Gastroesophageal sphincter (tissue), 3 donors: ENCODE results near the gene CAPN5.

ENCODE experiments used
- CTCF ChIP-seq, 4 experiments: fragments of 200-600 bp in 2 of 4; fragments of 450-650 bp in 2 of 4; sonication (generic) in 1 of 4; IDR thresholded peaks; one replicate each; pipeline ENCODE4 v1.5.1; 2017 to 2019; ENCODE audit warnings: antibody characterized with exemption in 4 of 4, mild to moderate bottlenecking in 2 of 4, moderate library complexity in 2 of 4
- EP300 ChIP-seq: sonication (generic); formaldehyde crosslinking; IDR thresholded peaks from one replicate; pipeline ENCODE4 v1.6.1; 2017; ENCODE audit warnings: antibody characterized with exemption, mild to moderate bottlenecking
- POLR2A ChIP-seq, 2 donors: fragments of 450-650 bp; IDR thresholded peaks; one replicate each; pipeline ENCODE4 v1.6.1; 2017; ENCODE audit warnings: antibody characterized with exemption in 2 of 2, mild to moderate bottlenecking in 2 of 2, moderate library complexity in 1 of 2

DNA sequence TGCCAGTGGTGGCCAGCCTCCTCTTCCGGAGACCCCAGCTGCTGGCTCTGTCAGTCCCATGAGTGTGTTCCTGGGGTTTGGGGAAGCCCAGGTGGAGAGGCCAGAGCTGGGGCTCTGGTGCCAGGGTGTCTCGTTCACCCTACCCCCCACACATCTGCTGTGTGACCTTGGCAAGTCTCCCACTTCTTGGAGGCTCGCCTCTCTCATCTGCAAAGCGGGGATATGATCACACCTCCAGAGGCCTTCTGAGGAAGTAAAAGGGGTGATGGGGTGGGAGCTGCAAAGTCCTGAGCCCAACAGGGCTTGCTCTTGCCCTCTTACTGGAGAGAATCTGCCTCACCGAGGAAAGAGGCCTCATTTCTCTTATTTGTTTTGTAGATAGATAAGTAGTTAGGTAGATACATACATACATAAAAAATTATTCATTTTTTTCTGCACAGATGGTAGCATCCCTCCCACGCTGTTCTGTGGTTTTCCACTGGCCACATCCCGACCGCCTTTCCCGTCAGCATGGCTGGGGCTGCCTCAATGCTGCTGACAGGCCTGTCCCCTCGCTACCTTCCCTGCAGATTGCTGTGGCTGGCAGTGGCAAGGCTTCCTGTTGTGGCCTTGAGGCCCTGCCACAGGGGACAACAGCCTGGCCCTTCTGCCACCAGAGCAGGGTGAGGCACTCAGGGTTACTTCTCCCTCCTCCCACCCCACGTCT, 85.2 kb downstream of the CAPN5 start:
- no peak for TF ChIP-seq CTCF (IDR thresholded peaks at IDR 0.05)
- no peak for TF ChIP-seq POLR2A (IDR thresholded peaks at IDR 0.05)
- TF ChIP-seq EP300: no peak
